Suppressor macrophage (primary cell): Measurements from ENCODE around the gene SYNJ1.
"Not testable (repeated sequence)": the region's sequence is repeated elsewhere in the genome, so short reads cannot be mapped to it uniquely, and the experiment has no call there.

Experiments
- DNase-seq, 4 experiments: peaks; one replicate each; pipeline ENCODE4 v3.0.0-alpha.2; 2020 to 2022

SYNJ1 gene

DNA sequence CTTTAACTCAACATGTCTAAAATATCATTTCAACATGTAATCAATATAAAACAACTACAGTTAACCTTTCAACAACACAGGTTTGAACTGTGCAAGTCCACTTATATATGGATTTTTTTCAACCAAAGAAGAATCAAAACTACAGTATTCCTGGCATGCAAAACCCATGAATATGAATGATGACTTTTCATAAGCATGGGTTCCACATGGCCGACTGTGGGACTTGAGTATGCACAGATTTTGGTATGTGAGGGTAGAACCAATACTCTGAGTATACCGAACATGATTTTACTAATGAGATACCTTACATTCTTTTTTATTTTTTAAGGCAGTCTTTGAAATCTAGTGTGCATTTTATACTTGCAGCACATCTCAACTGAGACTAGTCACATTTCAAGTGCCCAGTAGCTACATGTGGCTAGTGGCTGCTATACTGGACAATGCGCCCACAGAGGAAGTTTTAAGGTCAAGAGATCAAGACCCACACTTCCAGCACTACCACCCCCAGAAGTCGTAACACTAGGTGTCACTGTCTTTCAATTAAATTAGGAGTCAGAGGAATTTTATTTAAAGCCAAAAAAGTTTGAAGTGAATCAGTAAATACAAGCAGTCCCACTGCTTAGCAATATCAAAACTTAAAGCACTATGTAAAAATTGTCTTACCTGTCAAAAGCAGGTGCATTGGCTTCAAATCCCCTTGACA is 40.0 kb downstream of the SYNJ1 start:
- peak in 1 of 4 experiments; percentile 9 for DNase-seq

GRCh38 chr21:32682696-32683474 is 44.9 kb downstream of the SYNJ1 start:
- DNase-seq: no peak

- DNase-seq: no peak
Observed at GRCh38 chr21:32674731-32675130, 53.1 kb downstream of the SYNJ1 start.

- no peak for DNase-seq
Observed at GRCh38 chr21:32674038-32674437, 53.8 kb downstream of the SYNJ1 start.

DNA sequence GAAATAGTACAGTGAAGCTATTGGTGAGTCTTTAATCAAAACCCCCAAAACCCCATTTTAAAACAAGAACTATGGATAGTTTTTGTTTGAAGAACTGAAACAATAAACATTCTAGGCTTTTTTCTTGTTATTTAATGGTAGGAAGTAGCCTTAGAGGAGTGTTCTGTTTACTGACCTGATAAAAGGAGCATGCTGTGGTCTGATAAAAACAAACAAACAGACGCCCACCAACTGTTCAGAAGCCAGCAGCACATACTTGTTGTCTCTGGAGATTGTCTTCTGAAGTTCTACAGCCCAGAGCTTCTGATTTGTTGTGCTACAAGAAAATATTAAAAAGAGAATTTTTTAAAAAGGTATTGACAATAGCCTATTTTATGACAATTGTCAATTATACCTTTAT is 61.6 kb downstream of the SYNJ1 start:
- no peak for DNase-seq

DNA sequence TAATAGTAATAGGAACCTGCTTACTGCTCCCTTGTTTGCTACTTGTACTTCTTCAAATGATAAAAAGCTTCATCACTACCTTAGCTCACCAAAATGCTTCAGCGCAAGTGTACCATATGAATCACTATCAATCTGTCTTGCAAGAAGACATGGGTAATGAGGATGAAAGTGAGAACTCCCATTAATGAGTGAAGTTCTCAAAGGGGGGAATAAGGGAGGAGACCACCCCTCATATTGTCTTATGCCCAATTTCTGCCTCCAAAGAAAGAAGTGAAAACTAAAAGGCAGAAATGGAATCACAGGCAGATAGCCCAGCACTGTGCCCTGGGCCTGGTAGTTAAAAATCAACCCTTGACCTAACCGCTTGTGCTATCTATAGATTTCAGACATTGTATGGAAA is 63.7 kb downstream of the SYNJ1 start:
- DNase-seq: not testable (repeated sequence)

DNA sequence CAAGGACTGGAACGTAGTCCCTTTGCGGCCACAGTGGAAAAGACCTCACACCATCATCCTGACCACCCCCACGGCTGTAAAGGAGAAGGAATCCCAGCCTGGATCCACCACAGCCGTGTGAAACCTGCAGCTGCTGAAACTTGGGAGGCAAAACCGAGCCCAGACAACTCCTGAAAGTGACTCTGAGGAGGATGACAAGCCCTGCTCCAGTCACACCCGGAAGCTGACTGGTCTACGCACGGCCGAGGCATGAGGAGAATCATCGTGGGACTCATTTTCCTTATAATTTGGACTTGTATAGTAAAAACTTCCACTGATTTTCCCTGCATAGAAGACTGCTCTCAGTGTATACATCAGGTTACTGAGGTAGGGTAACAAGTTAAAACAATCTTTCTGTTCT is 65.8 kb downstream of the SYNJ1 start:
- DNase-seq: not testable (repeated sequence)

DNA sequence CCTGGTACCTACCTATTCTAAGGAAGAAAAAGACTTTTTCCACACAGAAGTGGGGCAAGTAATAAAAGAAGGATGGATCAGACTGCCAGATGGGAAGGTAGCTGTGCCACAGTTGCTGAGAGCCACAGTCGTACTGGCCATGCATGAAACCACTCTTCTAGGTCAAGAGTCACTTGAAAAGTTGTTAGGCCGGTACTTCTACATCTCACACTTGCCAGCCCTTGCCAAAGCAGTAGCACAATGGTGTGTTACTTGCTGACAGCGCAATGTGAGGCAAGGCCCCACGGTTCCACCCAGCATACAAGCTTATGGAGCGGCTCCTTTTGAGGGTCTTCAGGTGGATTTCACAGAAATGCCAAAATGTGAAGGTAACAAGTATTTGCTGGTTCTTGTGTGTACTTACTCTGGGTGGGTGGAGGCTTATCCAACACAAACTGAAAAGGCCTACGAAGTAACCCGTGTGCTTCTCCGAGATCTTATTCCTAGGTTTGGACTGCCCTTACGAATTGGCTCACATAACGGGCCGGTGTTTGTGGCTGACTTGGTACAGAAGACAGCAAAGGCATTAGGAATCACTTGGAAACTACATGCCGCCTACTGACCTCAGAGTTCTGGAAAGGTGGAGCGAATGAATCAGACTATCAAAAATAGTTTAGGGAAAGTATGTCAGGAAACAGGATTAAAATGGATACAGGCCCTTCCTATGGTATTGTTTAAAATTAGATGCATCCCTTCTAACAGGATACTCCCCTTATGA is 66.6 kb downstream of the SYNJ1 start:
- DNase-seq: not testable (repeated sequence)

- DNase-seq: no peak
Observed at GRCh38 chr21:32658524-32658923, 69.3 kb downstream of the SYNJ1 start.

DNA sequence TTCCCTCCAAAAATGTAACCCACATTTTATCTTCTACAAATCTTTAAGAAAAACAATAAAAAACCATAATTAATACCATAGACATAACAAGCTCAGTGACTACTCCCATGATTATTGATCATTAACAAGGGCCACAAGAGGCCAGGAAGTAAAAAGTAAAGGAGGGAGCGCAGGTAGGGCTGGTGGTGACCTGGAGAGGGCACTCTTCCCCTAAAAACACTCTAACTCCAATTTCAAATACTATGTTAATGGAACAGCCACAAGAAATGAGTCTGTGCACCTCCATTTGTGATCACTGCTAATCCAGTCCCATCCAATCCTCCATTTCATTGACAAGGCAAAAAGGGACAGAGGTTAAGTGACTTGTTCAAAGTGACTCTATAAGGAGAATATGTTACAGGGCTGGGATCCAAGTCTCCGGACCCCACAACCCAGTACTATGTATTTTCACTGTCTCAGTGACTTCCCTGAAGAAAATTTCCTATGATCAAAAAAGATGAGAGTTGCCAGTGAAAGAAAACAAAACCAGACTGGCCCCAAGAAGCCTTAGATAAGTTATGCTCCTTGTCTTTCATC is 74.4 kb downstream of the SYNJ1 start:
- peak in 2 of 4 experiments; percentile 6 to 13 for DNase-seq

GRCh38 chr21:32648165-32648564 is 79.6 kb downstream of the SYNJ1 start:
- no peak for DNase-seq

DNA sequence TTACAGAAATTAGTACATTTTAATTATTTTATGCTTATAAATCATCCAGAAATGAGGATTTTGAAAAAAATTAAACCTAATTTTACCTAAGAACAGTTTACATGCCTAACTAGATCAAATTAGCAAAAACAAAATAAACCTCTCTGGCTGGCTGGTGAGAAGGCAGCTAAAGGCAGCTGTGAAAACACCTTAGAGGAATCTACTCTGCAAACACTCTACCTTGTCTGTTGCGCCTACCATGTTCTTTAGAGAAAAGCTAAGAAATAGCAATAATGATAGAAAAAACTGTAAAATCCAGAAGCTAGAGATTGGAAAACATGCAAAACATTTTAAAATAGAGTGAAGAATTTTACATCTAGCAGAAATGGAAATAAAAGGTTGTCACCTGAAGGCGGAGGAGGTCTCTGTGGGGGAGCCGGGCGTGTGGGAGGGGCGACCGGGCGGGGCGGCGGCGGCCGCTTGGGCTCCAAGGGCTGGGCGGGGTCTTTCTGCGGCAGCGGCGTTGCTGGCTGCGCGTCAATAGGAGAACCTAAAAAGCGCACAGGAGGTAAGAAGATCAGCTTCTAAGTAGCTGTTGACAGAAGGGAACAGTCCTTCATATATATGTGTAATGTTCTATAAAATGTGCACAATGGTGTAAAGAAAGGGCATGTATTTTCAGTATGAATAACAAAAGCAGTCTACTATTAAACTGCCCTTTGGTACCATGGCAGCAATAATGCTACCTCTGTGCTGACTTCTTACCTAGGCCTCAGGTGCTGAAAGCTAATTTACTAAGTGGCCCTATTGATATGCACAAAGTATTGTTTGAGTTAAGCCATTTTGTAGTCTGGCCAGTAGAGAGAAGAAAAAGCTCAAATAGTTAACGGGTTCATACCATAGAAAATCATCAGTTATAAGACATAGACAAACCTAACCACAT is 82.3 kb downstream of the SYNJ1 start:
- DNase-seq: no peak

- DNase-seq: no peak
Observed at GRCh38 chr21:32641710-32642698, 85.8 kb downstream of the SYNJ1 start.

GRCh38 chr21:32626621-32627196 is 101.1 kb downstream of the SYNJ1 start:
- peak in 1 of 4 experiments; percentile 11 for DNase-seq

- DNase-seq: not testable (repeated sequence)
Observed at GRCh38 chr21:32618218-32618617, 109.6 kb downstream of the SYNJ1 start.

GRCh38 chr21:32613436-32614043 is 114.3 kb downstream of the SYNJ1 start:
- no peak for DNase-seq

DNA sequence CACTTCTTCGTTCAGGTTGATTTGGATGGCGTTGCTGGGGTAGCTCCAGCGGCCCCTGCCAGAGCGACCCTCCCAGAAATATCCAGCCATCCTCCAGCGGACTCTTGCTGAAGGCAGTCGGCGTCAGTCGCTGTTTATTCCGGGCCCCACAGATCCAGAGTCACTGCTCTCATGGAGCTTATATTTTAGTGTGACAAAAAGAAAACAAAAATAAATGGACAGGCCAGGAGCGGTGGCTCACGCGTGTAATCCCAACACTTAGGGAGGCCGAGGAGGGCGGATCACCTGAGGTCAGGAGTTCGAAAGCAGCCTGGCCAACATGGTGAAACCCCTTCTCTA is 114.8 kb downstream of the SYNJ1 start:
- no peak for DNase-seq

DNA sequence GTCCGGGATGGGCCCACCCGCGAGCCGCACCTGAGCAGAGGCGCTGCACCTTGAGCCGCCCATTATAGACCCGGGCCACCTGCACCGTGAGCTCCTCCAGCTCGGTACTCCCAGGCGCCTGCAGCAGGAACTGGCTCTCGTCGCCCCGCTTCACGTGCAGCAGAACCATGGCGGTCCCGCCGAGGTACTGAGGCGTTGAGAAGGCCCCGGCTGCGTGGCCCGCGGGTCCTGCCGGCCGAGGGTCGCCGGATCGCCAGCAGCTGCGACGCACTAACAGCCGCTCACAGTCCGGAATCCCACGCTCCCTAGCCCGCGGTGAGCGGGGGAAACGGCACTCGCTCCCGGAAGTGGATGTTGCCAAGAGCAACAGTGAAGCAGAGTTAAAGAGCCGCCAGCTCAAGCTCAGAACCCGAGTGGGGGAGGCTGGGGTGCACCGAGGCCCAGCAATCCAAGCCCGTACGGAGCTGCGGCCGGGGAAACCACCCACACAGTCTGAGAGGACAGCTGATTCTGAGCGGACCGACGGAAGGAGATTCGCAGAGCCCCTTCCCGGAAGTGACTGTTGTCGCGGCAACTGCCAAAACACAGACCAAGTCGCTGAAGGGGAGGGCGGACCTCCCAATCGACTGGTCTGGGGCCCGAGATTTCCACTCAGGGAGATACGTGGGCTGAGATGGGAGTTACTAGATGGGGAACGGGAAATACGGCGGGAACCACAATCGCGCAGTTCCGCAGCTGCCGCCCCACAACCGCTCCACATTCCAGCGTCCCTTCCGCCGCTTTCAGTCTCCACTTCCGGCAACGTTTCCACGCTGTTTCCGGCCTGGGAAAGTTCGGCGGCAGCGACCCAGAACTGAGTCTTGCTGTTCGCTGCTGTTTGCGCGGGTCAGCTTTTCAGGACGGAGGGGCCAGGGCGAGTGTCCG is 115.5 kb downstream of the SYNJ1 start, which contains the start of gene CFAP298:
Gene CFAP298 (minus strand): TSS at position 303 of the 924 bp plus-strand sequence. CDS start 134 bp downstream, at position 169.
- DNase-seq: peak; percentile 91 to 97 (median 94)
